IMR-90 (cell line): Measurements from ENCODE around the gene TSTD1. TPM values are rescaled to one million over a fixed set of nuclear protein-coding genes. Genes with fewer than 3 reads are reported as not detected.

ENCODE experiments used
- ATAC-seq: fragments of 200-7000 bp; cut with Tn5 transposase; 2 replicates; pipeline ENCODE4 v1.9.1; 2020; ENCODE audit warnings: low read depth, mild to moderate bottlenecking, moderate library complexity
- BruUV-seq: library from RNA; stranded (reverse); fragments of 400-500 nt; replicated peaks from 2 replicates; lab custom pipeline; 2021; lab: Mats Ljungman, UMichigan
- CTCF ChIA-PET: fragments of 300-600 bp; formaldehyde crosslinking; extraction: SDS; loops from one replicate; lab custom pipeline; 2021; ENCODE audit warnings: antibody characterized with exemption; lab: Yijun Ruan, JAX
- POLR2A ChIA-PET: fragments of 300-600 bp; sonication (Branson Sonifier 250); formaldehyde crosslinking; loops from one replicate; lab custom pipeline; 2022; ENCODE audit warnings: antibody characterized with exemption; ENCODE audit not compliant: unreplicated experiment; lab: Charles Lee
- DNase-seq: peaks from one replicate; pipeline ENCODE4 v3.0.0; 2013
- H2AFZ ChIP-seq: replicated peaks from 2 replicates; pipeline ENCODE3; 2013; ENCODE audit warnings: low read length, mild to moderate bottlenecking; ENCODE audit not compliant: poor library complexity
- H2AK5ac ChIP-seq: 2 replicates; pipeline ENCODE4 v1.6.1; 2013; ENCODE audit warnings: low read depth, low read length, inconsistent platforms
- H2AK9ac ChIP-seq: replicated peaks from 2 replicates; pipeline ENCODE3; 2013; ENCODE audit warnings: mild to moderate bottlenecking, low read depth, low read length, moderate library complexity; ENCODE audit not compliant: poor library complexity
- H2BK120ac ChIP-seq: 2 replicates; pipeline ENCODE4 v1.6.1; 2013; ENCODE audit warnings: low read depth, low read length, inconsistent platforms
- H2BK15ac ChIP-seq: 3 replicates; pipeline ENCODE4 v1.6.1; 2013; ENCODE audit warnings: low read depth, low read length, inconsistent platforms
- H2BK20ac ChIP-seq: 2 replicates; pipeline ENCODE4 v1.6.1; 2013; ENCODE audit warnings: low read depth, mild to moderate bottlenecking, inconsistent platforms, low read length, moderate library complexity
- H2BK5ac ChIP-seq: 2 replicates; pipeline ENCODE4 v1.6.1; 2013; ENCODE audit warnings: mild to moderate bottlenecking, low read depth, low read length, inconsistent platforms; ENCODE audit not compliant: poor library complexity, severe bottlenecking
- H3K14ac ChIP-seq: replicated peaks from 2 replicates; pipeline ENCODE4 v1.6.1; 2013; ENCODE audit warnings: low read depth, low read length, inconsistent platforms
- H3K18ac ChIP-seq: 2 replicates; pipeline ENCODE4 v1.6.1; 2013; ENCODE audit warnings: low read depth, low read length, control low read depth
- H3K23ac ChIP-seq: 2 replicates; pipeline ENCODE4 v1.6.1; 2013; ENCODE audit warnings: low read depth, low read length, inconsistent platforms
- H3K27ac ChIP-seq: 2 replicates; pipeline ENCODE4 v1.5.1; 2013; ENCODE audit warnings: mild to moderate bottlenecking, control low read depth, low read length; ENCODE audit not compliant: insufficient read depth
- H3K27me3 ChIP-seq: 2 replicates; pipeline ENCODE4 v1.6.1; 2013; ENCODE audit warnings: low read length; ENCODE audit not compliant: control insufficient read depth, insufficient read depth
- H3K36me3 ChIP-seq: 2 replicates; pipeline ENCODE4 v1.6.1; 2013; ENCODE audit warnings: low read length, mixed read lengths; ENCODE audit not compliant: control insufficient read depth, insufficient read depth
- H3K4ac ChIP-seq: 2 replicates; pipeline ENCODE4 v1.6.1; 2013; ENCODE audit warnings: low read depth, low read length, inconsistent platforms
- H3K4me1 ChIP-seq: 2 replicates; pipeline ENCODE4 v1.6.1; 2013; ENCODE audit warnings: low read length, mixed read lengths; ENCODE audit not compliant: control insufficient read depth, insufficient read depth
- H3K4me2 ChIP-seq: 2 replicates; pipeline ENCODE4 v1.6.1; 2013; ENCODE audit warnings: low read depth, mild to moderate bottlenecking, control low read depth, low read length, moderate library complexity
- H3K4me3 ChIP-seq: 2 replicates; pipeline ENCODE4 v1.5.1; 2013; ENCODE audit warnings: low read depth, mild to moderate bottlenecking, control low read depth, low read length, moderate library complexity; ENCODE audit not compliant: insufficient read depth
- H3K56ac ChIP-seq: 2 replicates; pipeline ENCODE4 v1.6.1; 2013; ENCODE audit warnings: low read length, inconsistent platforms; ENCODE audit not compliant: insufficient read depth; ENCODE audit errors: extremely low read depth
- H3K79me1 ChIP-seq, 2 experiments: 2 replicates each; pipeline ENCODE4 v1.6.1; 2013; ENCODE audit warnings: low read length in 2 of 2, inconsistent platforms in 1 of 2, low read depth in 1 of 2
- H3K9ac ChIP-seq: 2 replicates; pipeline ENCODE4 v1.6.1; 2013; ENCODE audit warnings: low read depth, low read length, control low read depth
- H3K9me1 ChIP-seq: 2 replicates; pipeline ENCODE4 v1.6.1; 2013; ENCODE audit warnings: low read length, inconsistent platforms; ENCODE audit not compliant: insufficient read depth
- H3K9me3 ChIP-seq: 2 replicates; pipeline ENCODE4 v1.6.1; 2013; ENCODE audit warnings: low read length; ENCODE audit not compliant: control insufficient read depth, insufficient read depth
- H4K20me1 ChIP-seq: 2 replicates; pipeline ENCODE4 v1.6.1; 2013; ENCODE audit warnings: low read length, inconsistent platforms; ENCODE audit not compliant: insufficient read depth
- H4K5ac ChIP-seq: 2 replicates; pipeline ENCODE4 v1.6.1; 2013; ENCODE audit warnings: mild to moderate bottlenecking, low read depth, low read length, control low read depth
- H4K8ac ChIP-seq, 2 experiments: 2 replicates each; pipeline ENCODE4 v1.6.1; 2013; ENCODE audit warnings: low read depth in 2 of 2, low read length in 2 of 2, control low read depth in 1 of 2, inconsistent platforms in 1 of 2
- H4K91ac ChIP-seq: 2 replicates; pipeline ENCODE4 v1.6.1; 2013; ENCODE audit warnings: low read depth, low read length, inconsistent platforms; ENCODE audit not compliant: insufficient read depth
- CHD1 ChIP-seq: IDR thresholded peaks from 2 replicates; pipeline ENCODE4 v1.6.1; 2012; ENCODE audit warnings: low read depth, low read length, improper control_type of control experiment
- MXI1 ChIP-seq: IDR thresholded peaks from 2 replicates; pipeline ENCODE4 v1.6.1; 2012; ENCODE audit warnings: low read depth, mild to moderate bottlenecking, low read length, moderate library complexity, borderline replicate concordance
- NFE2L2 ChIP-seq: fragments of 150-350 bp; IDR thresholded peaks from 2 replicates; pipeline ENCODE4 v1.6.1; 2016; ENCODE audit warnings: low read depth, mild to moderate bottlenecking, low read length
- WGBS, 2 experiments: methylation state at CpG; one replicate each; pipeline versions ENCODE4 v1.1.5 to v1.1.7; 2013; ENCODE audit warnings: missing lambda C conversion rate in 2 of 2; ENCODE audit not compliant: insufficient read length in 1 of 2; ENCODE audit errors: extremely low coverage in 2 of 2; 5-methylcytosine and 5-hydroxymethylcytosine counted together
- dilution Hi-C: fragments of 300-500 bp; cut with HindIII; formaldehyde crosslinking; loops from one replicate; pipeline ENCODE4 v1.14.3; 2018; ENCODE audit warnings: low sequenced_read_pairs; ENCODE audit not compliant: unreplicated experiment
- in situ Hi-C: fragments of 300-500 bp; cut with MboI; formaldehyde crosslinking; loops from 3 replicates; pipeline ENCODE4 v1.14.3; 2019; ENCODE audit warnings: low sequenced_read_pairs, inconsistent platforms, mixed read lengths
- intact Hi-C: fragments of 100-400 bp; cut with micrococcal nuclease; formaldehyde crosslinking; loops from 2 replicates; pipeline ENCODE4 v1.10.0; 2022
- polyA plus RNA-seq, 3 experiments: library from polyadenylated mRNA; depleted of rRNA; stranded (reverse); fragments of >200 nt; gene quantifications; 2 replicates each; pipeline ENCODE4 v1.2.3, GENCODE V29; 2012; ENCODE audit warnings: low replicate concordance in 1 of 3
- total RNA-seq: library from RNA; depleted of rRNA; stranded (reverse); fragments of >200 nt; gene quantifications from 2 replicates; pipeline ENCODE4 v1.2.3, GENCODE V29; 2012
- TF ChIP-seq, protein P1 (sequence below): conservative IDR thresholded peaks from 2 replicates; pipeline ENCODE4 v1.5.1; 2012; ENCODE audit warnings: mild to moderate bottlenecking, low read depth, low read length, improper control_type of control experiment

Gene TSTD1
- total and polyA plus RNA-seq, 2 of the 4 experiments (the other 2 are of a cell fraction) = 0.21 TPM; not detected in 1

DNA sequence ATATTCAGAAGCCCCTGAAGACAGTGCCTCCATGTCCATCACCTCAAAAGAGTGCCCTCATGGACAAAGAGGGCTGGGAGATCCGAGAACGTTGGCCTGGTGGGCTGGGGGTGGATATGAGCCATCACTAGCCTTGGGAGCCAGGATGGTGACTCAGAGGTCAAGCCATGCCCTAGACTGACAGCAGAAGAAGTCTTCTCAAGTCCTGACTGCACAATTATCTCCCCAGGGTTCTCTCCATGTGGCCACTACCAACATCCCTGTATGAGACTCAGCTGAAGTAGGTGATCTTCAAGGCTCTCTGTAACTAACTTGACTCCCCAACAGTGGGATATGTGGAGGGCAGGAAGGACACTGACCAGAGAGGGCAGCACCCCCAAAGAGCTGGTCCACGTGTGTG lies 14.1 kb upstream of the TSTD1 start:
- Histone ChIP-seq H3K79me1 (no peaks in the 10 kb centered on the region), H2BK120ac (no peak overlapping the region), H3K27ac (no peak overlapping the region), H3K14ac (no peak overlapping the region), H4K8ac (no peak overlapping the region), H3K9ac (no peak overlapping the region), H4K91ac (no peak overlapping the region), H2BK5ac (no peak overlapping the region), H3K18ac (no peak overlapping the region), H2BK15ac (no peak overlapping the region), H3K4ac (no peak overlapping the region), H4K20me1 (no peaks in the 10 kb centered on the region), H2AFZ (no peak overlapping the region), H2AK9ac (no peak overlapping the region), H3K36me3 (no peaks in the 10 kb centered on the region), H2AK5ac (no peak overlapping the region), H2BK20ac (no peak overlapping the region), H3K23ac (no peak overlapping the region), H3K4me1 (no peaks in the 10 kb centered on the region), H3K4me2 (no peak overlapping the region), H4K5ac (no peak overlapping the region), H3K4me3 (no peak overlapping the region), H3K9me3 (no peaks in the 10 kb centered on the region), H3K27me3 (no peaks in the 10 kb centered on the region), H3K56ac (no peak overlapping the region), H3K9me1 (no peaks in the 10 kb centered on the region)
- no peak for ATAC-seq
- BruUV-seq = no TSS peak
- WGBS, 2 experiments = no CpG with 5 or more reads among the region's 3 CpGs
- intact Hi-C loops (no loop called here), in situ Hi-C loops (no loop called here), dilution Hi-C loops (no loop called here)
- POLR2A ChIA-PET = no interaction called here
- CTCF ChIA-PET = no interaction called here
- TF ChIP-seq CHD1 (no peak), MXI1 (no peak), NFE2L2 (no peak)
- TF ChIP-seq, protein P1, sequence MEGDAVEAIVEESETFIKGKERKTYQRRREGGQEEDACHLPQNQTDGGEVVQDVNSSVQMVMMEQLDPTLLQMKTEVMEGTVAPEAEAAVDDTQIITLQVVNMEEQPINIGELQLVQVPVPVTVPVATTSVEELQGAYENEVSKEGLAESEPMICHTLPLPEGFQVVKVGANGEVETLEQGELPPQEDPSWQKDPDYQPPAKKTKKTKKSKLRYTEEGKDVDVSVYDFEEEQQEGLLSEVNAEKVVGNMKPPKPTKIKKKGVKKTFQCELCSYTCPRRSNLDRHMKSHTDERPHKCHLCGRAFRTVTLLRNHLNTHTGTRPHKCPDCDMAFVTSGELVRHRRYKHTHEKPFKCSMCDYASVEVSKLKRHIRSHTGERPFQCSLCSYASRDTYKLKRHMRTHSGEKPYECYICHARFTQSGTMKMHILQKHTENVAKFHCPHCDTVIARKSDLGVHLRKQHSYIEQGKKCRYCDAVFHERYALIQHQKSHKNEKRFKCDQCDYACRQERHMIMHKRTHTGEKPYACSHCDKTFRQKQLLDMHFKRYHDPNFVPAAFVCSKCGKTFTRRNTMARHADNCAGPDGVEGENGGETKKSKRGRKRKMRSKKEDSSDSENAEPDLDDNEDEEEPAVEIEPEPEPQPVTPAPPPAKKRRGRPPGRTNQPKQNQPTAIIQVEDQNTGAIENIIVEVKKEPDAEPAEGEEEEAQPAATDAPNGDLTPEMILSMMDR = no peak
- peak; percentile 21 for DNase-seq
